ENCODE results near the gene ADSL.

Gene ADSL

DNA sequence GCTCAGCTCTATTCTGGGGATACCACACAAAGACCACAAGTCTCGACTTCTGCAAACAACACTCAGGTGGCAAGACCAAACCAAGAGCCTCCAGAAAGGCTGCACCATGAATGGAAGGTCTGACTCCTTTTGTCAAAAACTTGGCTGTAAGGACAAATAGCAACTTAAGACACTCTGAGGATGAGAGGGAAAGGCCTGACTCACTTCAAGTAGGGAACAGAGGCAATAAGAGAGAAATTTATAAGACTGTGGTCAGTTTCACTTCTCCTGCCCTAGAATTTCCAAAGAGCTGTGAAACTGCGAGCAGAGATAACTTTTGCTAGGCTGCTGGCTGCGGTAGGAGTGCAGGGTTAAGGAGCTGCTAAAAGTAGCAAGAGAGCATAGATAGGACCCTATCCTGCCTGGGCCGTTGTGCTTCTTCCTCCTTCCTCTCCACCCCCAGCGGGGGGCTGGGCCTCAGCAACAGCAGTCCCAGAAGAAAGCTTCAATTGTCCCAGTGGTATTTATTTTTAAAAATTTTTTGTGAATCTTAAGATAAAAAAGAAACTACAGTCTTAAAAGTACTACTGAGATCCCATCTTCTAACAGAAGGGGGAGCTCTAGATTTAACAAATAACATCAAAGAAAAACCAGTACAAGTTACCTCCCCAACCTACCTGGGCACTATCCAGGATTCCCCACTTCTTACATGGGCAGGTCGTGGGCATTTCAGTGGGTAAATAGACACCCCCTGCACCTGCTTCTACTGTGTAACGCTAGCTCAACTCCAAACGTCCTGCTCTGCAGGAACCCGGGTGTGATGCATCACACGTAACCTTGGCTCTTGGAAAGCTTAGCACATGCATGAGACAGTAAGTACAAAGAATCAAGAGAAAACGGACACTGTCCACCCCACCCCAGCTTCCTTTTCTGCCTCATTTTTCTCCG, 90.5 kb downstream of the ADSL start:
- Histone ChIP-seq H3K27ac (ENCODE audit: low read depth, low read length, severe bottlenecking) (no peak overlapping the region), H3K9me3 (ENCODE audit: control insufficient read depth, low read length) (no peaks in the 10 kb centered on the region), H3K4me1 (ENCODE audit: control insufficient read depth, insufficient read depth, low read length, poor library complexity, severe bottlenecking) (peaks cover 18% of the 10 kb centered on the region), H3K4me3 (ENCODE audit: extremely low read depth, insufficient read depth, low read length, poor library complexity, severe bottlenecking) (no peak overlapping the region), H3K36me3 (ENCODE audit: control insufficient read depth, insufficient read depth, low read length) (peaks cover 56% of the 10 kb centered on the region)
- 52 to 64% methylated on average over 7 to 10 of the region's 12 CpGs for WGBS, 2 experiments (ENCODE audit: insufficient coverage in 2 of 2)
